AG09319 (cell line): ENCODE measurements around the gene SCNN1A.
A peak's percentile ranks its signal among the peaks of the same experiment; 100 is the strongest.

Experiments used
- DNase-seq: peaks from one replicate; pipeline ENCODE4 v3.0.0-alpha.2; 2010; ENCODE audit warnings: low read depth; ENCODE audit errors: extremely low read depth
- CTCF ChIP-seq: IDR thresholded peaks from 2 replicates; pipeline ENCODE4 v1.5.1; 2011; ENCODE audit warnings: low read depth, mild to moderate bottlenecking, inconsistent platforms, low read length, moderate library complexity

SCNN1A gene

DNA sequence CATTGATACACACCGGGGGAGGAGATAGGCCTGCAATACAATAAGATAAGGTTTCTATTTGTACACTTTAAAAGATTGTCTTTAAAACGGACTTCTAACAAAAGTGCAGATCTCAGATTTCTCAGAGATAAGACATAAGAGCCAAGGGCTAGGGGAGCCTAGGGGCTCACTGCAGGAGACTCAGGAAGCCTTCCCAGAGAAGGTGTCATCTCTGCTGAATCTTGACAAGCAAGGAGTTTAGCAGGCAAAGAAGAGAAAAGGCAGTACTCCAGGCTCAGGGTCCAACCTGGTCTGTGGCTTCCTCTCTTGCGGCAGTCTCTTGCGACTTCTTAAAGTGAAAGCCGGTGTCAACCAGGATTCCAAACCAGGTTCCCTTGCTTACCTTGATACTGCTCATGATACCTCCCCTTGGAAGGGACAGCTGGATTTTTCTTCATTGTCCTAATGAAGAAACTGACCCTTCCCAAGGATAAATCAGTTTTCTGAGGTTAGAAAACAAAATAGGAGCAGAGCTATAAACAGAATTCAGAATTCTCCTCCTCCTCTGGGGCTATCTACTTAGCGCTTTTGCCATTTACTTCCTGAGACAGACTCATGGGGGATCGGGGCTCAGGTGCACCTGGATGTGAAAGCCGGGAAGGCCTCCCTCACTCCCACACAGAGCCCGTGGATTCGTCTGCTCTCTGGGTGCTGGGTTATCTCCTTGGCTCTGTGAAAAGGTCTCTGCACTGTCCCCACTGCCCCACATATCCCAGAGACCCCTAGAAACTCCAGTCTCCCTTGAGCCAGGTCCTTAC lies 1.7 kb upstream of the SCNN1A start:
- TF ChIP-seq CTCF: no peak

GRCh38 chr12:6376079-6376869 lies 911 bp upstream of the SCNN1A start:
- peak; percentile 65 for TF ChIP-seq CTCF
- DNase-seq: no peak

More for the DNA sequence above, 1.7 kb upstream of the SCNN1A start:
- no peak for DNase-seq

GRCh38 chr12:6374786-6375160 lies 590 bp downstream of the SCNN1A start:
- TF ChIP-seq CTCF: no peak
- no peak for DNase-seq

DNA sequence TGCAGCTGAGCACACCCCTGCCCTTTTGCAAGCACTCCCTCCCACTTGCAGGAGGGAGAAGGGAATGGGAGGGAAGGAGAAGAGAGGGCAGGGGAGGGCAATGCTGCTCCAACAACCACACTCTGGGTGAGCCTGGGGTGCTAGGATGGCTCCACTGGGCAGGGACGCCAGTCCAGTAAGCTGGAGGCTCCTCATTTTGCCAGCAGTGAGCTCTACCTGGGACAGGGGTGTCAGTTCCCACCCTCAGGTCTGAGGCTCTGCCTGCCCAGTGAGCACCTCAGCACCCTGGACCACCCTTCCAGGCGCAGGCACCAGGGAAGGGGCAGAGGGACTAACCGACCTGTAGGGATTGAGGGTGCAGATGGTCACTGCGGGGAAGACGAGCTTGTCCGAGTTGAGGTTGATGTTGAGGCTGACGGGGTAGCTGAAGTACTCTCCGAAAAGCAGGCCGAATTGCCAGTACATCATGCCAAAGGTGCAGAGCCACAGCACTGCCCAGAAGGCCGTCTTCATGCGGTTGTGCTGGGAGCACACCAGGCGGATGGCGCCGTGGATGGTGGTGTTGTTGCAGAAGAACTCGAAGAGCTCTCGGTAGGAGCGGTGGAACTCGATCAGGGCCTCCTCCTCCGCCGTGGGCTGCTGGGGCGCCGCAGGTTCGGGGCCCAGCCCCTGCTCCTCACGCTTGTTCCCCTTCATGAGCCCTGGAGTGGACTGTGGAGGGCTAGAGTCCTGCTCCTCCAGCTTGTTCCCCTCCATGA lies 1.2 kb downstream of the SCNN1A start:
- no peak for DNase-seq
- no peak for TF ChIP-seq CTCF

DNA sequence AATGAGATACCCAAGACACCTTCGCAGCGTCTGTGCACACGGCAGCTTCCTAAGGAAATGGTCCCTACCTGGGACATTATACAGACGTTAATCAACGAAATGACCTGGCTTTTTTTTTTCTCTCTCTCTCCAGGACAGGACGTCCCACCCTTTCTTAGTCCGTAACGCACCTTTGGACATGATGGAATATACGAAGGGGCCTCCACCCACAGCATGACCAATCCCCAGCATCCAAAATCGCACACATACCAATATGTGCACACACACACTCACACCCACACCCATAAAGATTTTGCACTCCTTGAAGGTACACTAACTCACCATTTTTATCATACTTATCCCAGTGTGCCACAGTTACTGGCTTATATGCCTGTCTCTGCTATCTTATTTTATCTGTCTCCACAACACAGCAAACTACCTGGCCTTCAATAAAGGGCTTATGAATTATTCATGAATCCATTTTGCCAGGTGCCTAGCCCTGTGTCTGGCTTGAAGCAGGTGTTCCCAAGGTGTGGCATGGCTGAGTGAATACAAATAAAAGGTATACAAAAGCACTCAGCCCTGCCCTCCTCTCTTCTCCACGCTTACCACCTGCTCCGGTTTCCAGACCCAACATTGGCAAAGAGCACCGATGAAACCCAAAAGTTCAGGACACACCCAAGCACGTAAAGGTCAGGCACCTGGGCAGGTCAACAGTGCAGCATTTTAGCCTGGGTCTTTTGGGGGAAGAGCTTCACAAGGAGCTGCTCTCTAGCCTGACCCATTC lies 2.2 kb downstream of the SCNN1A start:
- TF ChIP-seq CTCF: no peak
- DNase-seq: no peak

DNA sequence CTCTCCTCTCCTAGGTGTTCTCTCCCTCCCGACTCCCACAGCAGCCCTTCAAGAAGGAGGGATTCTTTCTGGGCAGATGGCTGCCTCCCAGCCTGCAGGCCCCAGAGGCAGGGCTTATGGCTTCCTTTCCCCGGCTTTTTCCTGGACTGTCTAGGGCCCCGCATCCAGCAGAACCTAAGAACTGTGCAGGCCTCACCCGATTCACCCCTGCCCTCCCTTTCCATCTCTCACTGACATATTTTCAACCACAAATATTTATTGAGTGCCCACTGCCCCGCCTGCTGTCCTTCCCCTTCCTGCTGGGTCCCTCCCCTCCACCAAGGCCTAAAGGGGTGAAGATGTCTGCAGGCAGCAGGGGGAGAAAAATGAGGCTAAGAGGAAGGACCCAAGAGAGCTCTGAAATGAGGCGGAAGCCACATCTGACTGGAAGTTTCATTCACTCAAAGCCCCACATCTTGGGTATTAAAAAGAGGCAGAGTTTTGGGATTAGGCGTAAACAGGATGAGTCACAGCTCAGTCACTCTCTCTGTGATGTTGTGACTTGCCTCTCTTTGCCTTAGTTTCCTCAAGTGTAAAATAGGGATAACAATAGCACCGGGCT lies 2.9 kb downstream of the SCNN1A start:
- TF ChIP-seq CTCF: no peak; the same call in 1 of the 2 replicates
- DNase-seq: peak; percentile 44
